Loucy (cell line): Measurements from ENCODE around the gene TESMIN.

Experiments used
- EZH2phosphoT487 ChIP-seq: fragments of 200-600 bp; IDR thresholded peaks from 2 replicates; pipeline ENCODE4 v1.6.1; 2018; ENCODE audit warnings: antibody characterized with exemption, mild to moderate bottlenecking, moderate library complexity, borderline replicate concordance
- TF ChIP-seq, protein P1 (sequence below): fragments of 200-600 bp; sonication (generic); conservative IDR thresholded peaks from 2 replicates; pipeline ENCODE4 v1.5.1; 2014; ENCODE audit warnings: mild to moderate bottlenecking, antibody characterized with exemption, low read length

DNA sequence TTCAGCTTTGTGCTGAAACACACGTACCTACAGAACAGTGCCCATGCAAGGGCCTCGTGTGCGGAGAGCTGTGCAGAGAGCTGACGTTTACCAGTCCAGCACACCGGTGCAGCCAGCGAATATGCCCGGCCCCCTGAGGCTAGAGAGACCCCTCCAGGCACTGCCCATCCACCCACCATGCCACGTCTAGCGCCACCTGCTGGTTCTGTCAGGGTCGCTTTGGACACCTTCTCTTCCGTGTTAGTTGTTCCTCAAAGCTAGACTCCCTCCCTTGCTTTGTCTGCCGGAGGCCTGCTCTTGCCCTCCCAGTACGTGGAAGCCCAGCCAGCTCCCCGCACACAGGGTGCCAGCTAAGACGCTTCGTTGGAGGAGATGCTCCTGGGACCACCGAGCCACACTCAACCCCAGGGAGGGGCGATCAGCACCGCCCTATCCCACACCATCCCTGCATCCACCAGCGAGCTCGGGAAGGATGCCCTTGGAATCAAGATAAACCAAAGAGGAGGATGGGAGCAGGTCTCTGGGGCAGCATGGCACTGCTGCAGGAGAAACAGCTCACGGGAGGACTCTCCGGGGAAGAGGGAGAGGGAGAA is 47.0 kb upstream of the TESMIN start:
- TF ChIP-seq, protein P1, sequence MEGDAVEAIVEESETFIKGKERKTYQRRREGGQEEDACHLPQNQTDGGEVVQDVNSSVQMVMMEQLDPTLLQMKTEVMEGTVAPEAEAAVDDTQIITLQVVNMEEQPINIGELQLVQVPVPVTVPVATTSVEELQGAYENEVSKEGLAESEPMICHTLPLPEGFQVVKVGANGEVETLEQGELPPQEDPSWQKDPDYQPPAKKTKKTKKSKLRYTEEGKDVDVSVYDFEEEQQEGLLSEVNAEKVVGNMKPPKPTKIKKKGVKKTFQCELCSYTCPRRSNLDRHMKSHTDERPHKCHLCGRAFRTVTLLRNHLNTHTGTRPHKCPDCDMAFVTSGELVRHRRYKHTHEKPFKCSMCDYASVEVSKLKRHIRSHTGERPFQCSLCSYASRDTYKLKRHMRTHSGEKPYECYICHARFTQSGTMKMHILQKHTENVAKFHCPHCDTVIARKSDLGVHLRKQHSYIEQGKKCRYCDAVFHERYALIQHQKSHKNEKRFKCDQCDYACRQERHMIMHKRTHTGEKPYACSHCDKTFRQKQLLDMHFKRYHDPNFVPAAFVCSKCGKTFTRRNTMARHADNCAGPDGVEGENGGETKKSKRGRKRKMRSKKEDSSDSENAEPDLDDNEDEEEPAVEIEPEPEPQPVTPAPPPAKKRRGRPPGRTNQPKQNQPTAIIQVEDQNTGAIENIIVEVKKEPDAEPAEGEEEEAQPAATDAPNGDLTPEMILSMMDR: peak; percentile 87
- TF ChIP-seq EZH2phosphoT487: no peak
